HG03558 (cell line): ENCODE data around the gene UBE2H.
"Not testable (repeated sequence)": the region's sequence is repeated elsewhere in the genome, so short reads cannot be mapped to it uniquely, and the experiment has no call there.

ENCODE experiments used
- ATAC-seq: cut with Tn5 transposase; IDR thresholded peaks from one replicate; pipeline ENCODE4 v1.9.1; 2021; ENCODE audit warnings: moderate number of reproducible peaks; ENCODE audit not compliant: unreplicated experiment; ENCODE audit errors: extremely low read depth

Gene UBE2H

DNA sequence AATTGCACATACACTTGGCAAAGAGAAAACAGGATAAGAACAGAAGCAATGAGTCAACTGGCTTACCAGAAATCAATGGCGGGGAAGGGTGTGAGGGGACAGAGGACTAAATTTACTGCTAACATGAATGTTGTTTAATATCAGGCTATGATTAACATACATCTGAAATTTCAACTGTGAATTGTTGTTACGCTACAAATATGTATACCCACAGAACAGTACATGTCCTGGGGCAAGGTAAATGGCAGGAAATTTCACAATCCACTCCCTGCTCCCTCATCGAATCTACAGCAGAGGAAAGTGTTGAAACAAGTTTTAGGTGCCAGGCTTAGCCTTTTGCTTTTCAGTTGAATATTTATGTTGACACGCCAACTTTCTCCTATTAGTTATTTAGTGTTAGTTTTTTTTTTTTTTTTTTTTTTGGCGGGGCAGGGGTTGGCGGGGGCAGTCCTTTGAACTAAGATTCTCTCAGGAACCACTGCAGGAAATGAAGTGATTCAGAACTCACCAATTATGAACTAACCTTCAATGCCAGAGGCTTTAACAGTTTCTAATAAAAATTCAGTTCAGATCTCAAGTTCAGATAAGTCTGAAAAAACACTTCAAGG lies 99.0 kb downstream of the UBE2H start:
- no peak for ATAC-seq

DNA sequence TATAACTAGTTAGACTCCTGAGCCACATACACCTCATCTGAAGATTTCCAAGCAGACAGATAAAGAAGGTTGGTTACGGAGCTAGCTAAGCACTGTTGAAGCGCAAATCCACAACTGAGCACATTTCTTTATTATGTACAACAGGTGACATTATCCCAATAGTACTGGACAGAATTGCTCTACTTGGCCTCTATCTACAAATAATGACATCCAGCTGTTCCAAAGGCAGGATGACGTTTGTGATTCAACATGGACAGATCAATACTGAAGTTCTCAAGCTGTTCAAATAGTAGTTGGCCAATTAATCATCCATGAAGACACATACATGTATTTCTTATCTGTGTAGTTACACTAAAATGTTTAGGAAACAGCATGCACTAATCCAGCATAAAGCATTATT lies 101.0 kb downstream of the UBE2H start:
- no peak for ATAC-seq

DNA sequence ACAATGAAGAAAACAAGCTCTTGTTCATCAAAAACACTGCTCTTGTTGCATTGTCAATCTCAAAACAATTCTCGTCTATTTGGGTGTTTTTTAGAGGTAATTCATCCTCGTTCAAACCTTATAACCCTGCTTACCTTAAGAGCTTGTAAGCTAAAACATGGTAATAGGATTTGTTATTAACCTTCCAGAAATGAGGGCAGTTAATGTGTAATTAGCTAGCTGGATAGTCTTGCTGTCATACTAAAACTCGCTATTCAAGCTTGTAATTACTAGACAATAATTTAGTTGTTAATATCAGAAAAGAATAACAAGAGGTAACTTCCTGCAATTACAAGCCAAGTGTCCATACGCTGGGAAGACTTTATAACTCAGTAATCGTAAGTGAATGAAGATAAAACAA lies 101.6 kb downstream of the UBE2H start:
- no peak for ATAC-seq

DNA sequence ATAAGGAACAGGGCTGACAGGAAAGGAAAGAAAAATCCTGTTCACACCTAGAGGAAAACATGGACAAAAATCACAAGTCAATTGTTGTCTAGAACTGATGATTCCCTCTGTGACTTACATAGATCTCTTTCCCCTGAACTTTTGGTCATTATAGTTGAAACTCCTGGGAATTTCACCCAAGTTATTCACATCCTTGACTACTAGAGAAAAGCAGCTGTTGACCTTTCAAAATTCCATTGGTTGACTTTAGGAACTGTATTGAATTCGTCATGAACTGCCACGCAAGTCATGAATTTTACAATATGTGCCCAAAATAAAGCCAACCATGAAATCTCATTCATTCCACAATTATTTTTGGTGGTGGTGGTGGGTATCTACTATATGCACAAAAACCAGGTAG lies 104.3 kb downstream of the UBE2H start:
- no peak for ATAC-seq

DNA sequence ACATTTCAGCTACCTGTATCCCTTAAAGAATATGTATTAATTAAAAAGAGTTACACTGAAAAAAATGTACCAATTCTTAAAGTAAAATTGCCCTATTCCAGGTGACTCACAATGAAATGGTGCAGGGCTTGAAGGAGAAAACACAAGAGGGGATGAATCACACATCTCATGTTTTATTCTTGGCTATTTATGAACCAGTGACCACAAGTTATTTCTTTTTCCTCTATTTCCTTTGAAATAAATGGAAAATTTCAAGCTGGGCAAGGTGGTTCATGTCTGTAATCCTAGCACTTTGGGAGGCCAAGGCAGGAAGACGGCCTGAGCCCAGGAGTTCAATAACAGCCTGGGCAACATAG lies 106.8 kb downstream of the UBE2H start:
- no peak for ATAC-seq

DNA sequence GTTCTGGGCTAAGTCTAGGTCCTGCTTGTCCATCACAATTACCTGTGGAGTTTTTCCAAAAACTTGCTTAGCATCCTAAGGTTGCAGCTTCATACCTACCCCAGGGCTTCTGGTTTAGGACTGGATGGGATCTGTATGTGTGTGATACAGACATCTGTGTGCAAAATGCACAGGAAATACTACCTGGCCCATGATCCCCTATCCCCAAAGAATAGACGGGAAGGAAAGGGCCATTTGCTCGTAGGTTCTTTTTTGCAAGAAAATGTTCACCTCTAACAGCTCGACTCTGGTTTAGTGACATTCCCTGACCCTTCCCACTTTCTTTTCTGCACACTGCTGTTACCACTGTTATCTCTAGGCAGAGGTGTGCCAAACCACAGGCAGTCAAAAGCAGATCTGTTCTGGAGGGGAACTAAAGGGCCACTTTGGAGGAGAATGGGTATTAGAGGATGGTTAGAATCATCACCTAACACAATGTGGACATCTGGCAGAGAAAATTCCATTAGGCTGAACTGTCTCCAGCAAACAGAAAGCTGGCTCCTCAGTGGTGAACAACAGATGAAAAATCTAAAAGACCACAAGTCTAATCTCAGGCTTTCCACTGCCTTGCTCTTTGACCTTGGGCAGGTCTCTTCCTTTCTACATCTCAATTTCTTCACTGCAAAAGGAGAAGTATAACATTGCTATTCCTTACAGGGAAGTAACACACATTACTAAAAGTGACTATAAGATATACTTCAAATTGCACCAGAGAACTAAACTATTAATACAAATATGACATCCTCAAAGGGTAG lies 107.4 kb downstream of the UBE2H start:
- no peak for ATAC-seq

DNA sequence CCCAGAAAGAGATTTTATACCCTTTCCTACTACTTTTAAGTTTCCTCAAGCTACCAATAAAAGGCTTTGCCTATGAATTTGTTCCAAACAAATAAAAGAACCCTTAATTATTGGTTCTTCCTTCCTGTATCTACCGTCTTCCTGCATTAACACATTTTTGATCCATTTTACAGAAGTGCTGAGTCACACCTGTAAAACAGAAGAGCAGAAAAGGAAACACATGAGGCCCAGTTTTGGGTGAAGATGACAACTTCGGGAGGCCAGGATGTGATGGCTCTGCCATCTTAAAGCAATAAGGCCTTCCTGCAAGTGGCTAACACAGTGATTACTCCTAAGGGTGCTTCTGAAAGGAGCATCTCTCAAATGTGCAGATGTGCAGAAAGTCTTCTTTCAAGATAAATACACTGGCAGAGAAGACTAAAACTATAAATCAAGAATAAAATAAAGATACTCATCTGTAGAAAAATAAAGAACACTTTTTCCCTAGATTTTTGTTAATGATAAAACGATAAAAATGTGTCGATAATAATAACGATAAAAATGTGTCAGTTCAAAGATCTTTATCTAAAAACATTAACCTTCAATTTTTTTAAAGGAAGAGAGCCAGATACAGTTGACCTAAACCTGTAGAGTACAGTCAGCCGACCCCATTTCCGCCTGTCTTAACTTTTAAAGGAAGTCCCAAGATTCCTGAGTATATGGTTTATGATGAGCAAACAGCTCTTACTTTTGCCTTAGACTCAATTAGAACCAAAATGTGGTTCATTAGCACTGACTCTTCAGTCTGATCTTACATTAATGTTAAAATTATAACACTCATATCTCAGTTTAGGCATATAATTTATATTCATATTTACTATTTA lies 108.6 kb downstream of the UBE2H start:
- no peak for ATAC-seq

DNA sequence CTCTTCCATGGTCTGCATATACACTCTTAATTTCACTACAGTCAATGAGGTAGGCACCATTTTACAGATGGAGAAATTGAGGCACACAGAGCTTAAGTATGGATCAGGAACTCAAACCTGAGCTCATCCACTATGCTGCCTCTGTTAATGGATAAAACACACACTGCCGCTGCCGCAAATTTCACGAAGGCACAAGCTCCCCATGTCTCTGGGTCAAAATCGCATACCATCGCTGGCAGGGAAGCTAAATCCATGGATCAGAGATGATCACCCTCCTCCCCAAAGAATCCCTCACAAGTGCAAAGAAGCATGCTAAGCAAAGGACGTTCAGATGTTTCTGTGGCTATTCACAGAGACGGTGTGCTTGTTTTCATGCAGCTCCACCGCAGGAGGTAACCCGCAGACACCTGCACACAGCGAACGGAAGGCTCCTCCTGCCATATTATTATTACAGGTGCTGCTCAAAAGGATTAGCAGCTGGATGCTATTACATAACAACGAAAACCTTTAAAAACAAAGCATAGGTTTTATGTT lies 109.3 kb downstream of the UBE2H start:
- ATAC-seq: no peak

DNA sequence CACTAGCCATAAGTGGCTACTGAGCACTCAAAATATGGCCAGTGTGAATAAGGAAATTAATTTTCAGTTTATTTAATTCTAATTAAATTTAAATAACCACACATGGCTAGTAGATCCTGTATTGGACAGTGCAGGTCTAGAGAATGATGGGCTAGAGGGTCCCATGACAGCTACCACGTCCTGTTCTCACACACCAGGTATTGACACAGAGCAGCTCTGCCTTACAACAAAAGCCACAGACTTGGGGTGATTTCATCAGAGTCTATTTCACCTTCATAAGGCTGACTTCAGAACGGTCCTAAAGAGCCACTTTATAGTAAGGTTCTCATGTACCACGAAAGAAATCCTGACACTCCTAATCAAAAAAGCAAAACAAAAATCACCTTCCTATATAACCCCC lies 111.3 kb downstream of the UBE2H start:
- no peak for ATAC-seq

DNA sequence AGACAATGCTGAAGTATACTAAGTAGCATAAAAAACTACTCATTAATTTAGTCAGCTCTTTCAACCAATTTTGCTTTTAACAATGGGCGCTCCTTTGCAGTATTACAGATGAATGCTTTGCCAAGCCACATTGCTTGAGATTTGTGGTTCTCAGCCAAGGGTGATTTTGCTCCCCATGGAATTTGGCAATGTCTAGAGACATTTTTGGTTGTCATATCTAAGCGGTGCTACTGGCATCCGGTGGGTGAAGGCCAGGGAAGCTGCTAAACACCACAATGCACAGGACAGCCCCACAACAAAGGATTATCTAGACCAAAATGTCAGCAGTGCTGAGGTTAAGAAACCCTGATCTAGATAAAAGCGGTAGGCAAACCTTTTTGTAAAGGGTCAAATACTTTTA lies 112.0 kb downstream of the UBE2H start:
- no peak for ATAC-seq

DNA sequence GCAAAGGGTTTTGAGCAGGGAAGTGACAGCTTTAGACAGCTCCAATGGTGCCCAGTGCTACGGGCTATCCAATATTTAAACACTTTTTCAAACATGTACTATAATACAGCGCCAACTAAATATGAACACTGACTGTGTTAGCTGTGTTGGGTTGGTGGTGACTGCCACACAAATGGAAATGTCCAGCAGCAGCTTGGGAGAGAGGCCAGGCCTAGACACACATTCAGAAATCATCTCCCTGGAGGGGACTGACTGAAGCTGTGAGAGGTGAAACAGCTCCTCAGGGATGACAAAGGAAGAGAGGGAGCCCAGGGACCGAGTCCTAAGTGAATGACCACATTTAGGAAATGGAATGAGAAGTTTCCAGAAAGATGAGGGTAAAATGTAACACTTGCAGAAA lies 115.8 kb downstream of the UBE2H start:
- no peak for ATAC-seq

DNA sequence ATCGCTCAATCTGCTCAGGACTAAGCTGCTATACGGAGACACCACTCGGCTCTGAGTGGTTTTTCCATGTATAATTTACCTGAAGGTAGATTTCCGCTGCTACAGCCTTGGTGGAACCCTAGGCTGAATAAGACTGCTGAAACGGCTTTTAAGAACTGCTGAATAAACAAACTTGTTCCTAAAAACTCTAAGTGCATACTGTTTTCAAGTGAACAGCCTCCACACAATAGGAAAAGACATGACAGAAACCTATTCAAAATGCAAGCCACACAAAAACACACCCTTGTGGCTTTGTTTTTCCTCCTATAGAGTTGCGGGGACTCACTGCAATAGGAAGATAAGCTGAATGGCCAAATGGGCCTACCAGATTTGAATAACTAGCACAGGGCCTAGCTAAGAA lies 117.2 kb downstream of the UBE2H start:
- no peak for ATAC-seq

DNA sequence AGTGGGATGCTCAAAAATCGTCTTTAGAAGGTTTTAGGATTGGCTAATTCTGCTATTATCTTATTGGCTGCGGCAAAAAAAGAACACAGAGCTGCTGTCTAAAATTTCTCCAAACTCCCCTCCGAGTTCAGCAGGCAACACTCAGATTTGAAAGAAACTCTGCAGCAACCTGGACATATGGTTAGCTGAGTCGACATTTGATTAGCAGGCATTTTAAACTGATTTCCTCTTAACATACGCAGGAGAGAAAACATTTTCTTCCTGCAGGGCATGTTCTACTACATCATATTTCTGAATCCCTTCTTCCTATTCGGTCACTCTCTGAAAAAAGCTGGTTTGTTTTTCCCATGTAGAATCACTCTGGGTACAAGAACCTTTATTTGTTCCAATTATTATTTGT lies 119.4 kb downstream of the UBE2H start:
- ATAC-seq: not testable (repeated sequence)

DNA sequence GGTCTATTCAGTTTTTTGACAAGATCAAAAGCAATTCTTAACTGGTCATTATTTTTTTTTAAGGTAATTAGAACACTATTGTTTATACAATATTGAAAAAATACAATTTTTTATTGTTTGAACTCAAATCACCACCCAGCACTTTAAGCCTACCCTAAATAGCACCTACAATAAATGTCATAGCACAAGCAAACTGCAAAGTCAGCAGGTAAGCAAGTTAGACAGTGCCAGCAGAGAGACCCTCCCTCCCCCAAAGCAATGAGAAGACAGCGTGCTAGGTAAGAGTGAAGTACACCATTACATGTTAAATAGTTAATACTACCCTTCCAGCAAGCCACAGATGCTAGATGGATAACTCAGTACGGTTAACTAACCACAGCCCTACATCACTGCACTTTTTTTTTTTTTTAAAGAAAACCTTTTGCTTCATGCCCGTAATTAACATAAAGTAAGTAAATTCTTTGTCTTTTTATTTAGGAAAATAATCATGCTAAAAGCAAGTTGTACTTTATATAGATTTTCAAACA lies 120.0 kb downstream of the UBE2H start:
- ATAC-seq: no peak

DNA sequence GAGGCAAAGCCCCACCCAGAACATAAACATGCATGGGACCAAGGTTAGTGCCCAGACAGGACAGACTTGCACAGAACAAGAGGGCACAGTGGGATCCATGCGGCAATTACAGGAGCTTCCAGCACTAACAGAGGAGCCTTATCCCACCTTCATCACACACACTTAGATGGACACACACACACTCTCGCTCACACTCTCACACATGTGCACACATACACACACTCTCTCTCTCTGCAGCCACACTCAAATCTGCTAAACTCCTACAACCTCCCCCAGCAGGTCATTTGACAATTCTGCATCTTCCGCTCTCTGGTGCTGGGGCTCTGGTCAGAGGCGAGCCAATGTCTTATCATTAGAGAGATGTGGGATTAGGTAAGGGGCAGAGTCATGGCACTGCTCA lies 120.5 kb downstream of the UBE2H start:
- no peak for ATAC-seq

DNA sequence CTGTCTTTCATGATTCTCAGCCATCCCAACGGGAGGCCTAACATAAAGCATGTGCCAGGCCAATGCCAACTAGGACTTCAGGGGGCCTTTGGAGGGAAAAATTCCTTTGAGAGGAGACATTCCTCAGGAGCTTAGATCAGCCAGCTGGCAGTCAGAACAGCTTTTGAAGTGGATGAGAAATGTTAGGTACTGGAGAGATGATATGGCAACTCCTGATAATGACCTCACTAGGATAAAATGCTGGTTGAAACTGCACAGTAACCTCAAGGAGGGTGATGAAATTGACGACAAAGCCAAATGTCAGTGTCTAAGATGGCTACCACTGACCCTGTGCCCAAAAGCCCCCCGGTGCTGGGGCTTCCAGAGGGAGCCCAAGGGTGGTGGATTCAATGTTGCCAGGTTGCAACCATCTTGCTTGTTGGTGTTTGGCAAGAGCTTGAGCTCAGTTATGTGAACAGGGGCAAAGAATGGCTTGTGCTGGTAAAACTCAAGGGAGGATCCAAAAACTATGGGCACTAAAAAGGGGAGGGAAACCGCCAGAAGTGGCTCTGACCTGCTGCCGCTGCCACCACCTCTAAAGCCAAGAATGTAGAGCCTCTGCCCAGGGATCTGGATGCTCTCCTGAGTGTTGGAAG lies 121.2 kb downstream of the UBE2H start:
- ATAC-seq: no peak

DNA sequence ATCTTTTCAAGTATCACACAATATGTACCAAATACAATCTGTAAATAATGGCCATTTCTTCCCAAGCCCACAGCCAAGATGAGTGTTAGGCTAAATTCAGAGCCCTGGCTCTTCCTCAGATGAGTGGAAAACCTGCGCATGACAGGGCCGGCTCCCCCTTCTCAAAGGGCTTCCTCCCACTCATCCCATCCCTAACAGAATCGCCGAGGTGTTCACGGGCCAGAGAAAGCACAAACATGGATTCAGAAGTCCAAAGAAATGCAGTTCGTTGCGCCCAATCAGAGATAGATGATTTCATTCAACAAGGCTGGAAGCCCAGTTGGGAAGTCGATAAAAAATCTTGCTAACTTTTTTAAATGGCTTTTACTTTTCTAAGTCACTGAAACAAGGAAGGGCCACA lies 121.8 kb downstream of the UBE2H start:
- ATAC-seq: no peak

DNA sequence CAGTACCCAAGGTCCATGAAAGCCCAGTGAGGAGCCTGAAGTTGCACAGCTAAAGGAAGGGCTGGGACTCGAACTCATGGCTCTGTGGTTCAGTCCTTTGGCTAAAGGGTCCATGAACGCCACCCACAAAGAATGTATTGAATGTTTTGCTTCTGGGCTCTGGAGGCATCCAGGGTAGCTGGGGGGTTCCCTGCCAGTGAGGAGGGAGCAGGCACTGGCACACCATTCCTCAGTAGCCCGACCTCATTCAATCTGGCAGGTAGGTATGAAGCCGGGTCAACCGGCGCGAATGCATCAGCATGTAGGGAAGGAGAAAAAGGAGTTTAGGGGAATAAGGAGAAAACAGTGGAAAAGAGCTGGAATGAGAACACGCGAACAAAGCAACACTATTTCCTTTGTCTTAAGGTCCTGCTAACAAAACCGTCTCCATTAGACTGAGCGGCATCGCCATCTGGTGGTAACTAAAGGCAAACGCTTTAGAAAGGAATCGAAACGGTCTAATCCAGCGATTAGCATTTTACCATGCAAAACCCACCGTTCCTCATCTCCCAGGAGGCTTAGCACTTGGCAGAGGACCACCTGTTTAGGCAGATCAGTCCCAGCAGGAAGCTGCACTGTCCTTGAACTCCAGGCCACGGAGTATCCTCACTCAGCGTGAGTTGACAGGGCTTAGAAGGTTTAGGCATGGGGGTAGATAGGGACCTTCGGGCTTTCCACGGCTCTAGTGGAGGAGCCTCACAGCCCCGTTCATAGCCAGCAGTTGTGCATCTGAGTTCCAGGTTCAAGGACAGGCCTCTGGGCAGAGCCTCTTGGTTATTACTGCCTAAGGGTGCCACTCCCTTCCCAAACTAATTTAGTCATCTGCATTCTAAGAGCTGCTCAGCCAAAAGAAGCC lies 122.8 kb downstream of the UBE2H start:
- ATAC-seq: no peak

DNA sequence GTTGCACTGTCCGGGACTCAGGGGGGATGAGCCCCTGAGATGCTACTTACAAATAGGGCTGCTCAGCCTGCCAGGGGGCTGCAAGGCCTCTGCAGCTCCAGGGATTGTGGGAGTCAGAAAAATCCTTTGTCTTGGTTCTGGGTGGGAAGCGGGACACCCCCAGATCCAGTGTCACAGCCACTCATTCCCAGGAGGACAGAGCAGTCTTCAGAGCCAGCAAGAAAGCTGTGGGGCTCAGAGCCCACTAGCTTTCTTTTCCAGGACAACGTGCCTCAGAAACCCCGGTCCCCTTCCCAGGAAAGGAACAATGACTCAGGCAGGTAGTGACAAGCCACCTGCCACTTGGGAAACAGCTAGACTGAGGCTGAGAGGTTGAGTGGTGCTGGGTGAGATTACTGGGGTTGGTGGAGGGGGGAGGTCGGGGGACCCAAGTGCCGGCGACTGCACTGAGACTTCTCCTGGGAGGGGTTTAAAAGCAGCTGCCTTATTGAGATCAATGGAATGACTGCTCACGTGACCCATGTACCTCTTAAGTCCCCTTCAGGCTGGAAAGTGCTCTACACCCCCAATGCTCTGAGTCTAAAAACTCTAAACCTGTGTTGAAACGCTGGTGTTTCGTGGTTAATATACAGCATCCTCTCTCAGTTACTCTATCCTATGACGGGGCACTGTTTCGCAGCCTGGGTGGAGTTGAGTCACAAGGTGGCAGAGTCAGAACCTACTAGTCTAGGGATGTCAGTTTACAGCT lies 123.6 kb downstream of the UBE2H start:
- ATAC-seq: no peak
